CD4-positive, alpha-beta T cell (primary cell): ENCODE measurements around the gene MRPL50. TPM values are rescaled to one million over a fixed set of nuclear protein-coding genes. Genes with fewer than 3 reads are reported as not detected.

Source experiments
- ATAC-seq: fragments of 200-7000 bp; cut with Tn5 transposase; one replicate; pipeline ENCODE4 v1.10.0; 2022; ENCODE audit warnings: mild to moderate bottlenecking; ENCODE audit not compliant: poor library complexity
- CTCF ChIA-PET: fragments of 350-600 bp; sonication (Branson Sonifier 250); formaldehyde crosslinking; loops from one replicate; lab custom pipeline; 2021; ENCODE audit warnings: antibody characterized with exemption, inconsistent platforms; lab: Charles Lee
- POLR2A ChIA-PET: fragments of 350-600 bp; sonication (Branson Sonifier 250); formaldehyde crosslinking; loops from one replicate; lab custom pipeline; 2021; ENCODE audit warnings: antibody characterized with exemption, inconsistent platforms; lab: Charles Lee
- DNase-seq, 14 experiments: peaks; one replicate each; pipeline ENCODE4 v3.0.0-alpha.2; 2013 to 2020; ENCODE audit warnings: mixed read lengths in 2 of 14
- H3K27ac ChIP-seq, 2 donors: one replicate each; pipeline versions ENCODE4 v1.5.1 to v1.7.0; 2013; ENCODE audit warnings: low read length in 2 of 2, low read depth in 1 of 2, mild to moderate bottlenecking in 1 of 2
- H3K27me3 ChIP-seq, 2 experiments: 1 replicate in 1 of 2; 2 replicates in 1 of 2; pipeline versions ENCODE4 v1.6.1 to v1.7.0; 2013; ENCODE audit warnings: low read length in 2 of 2, control low read depth in 1 of 2, mild to moderate bottlenecking in 1 of 2, moderate library complexity in 1 of 2; ENCODE audit not compliant: insufficient read depth in 2 of 2, control insufficient read depth in 1 of 2
- H3K36me3 ChIP-seq: one replicate; pipeline ENCODE4 v1.6.1; 2013; ENCODE audit warnings: low read length, control low read depth; ENCODE audit not compliant: insufficient read depth
- H3K4me1 ChIP-seq: one replicate; pipeline ENCODE4 v1.6.1; 2013; ENCODE audit warnings: low read length, control low read depth; ENCODE audit not compliant: insufficient read depth
- H3K4me3 ChIP-seq: one replicate; pipeline ENCODE4 v1.5.1; 2013; ENCODE audit warnings: mild to moderate bottlenecking, low read length, moderate library complexity
- H3K9me3 ChIP-seq, 2 experiments: 1 replicate in 1 of 2; 2 replicates in 1 of 2; pipeline versions ENCODE4 v1.6.1 to v1.7.0; 2013; ENCODE audit warnings: low read length in 2 of 2, mild to moderate bottlenecking in 2 of 2, control low read depth in 1 of 2, moderate library complexity in 1 of 2; ENCODE audit not compliant: control insufficient read depth in 1 of 2, insufficient read depth in 1 of 2
- H3K27ac Mint-ChIP-seq: one replicate; pipeline ENCODE4 v1.8.0; 2020; ENCODE audit warnings: mixed read lengths
- H3K27me3 Mint-ChIP-seq: one replicate; pipeline ENCODE4 v1.8.0; 2021; ENCODE audit warnings: mixed read lengths
- H3K36me3 Mint-ChIP-seq: one replicate; pipeline ENCODE4 v1.8.0; 2021; ENCODE audit warnings: low read depth, mixed read lengths
- H3K4me1 Mint-ChIP-seq: one replicate; pipeline ENCODE4 v1.8.0; 2021; ENCODE audit warnings: low read depth, mixed read lengths
- H3K4me3 Mint-ChIP-seq: one replicate; pipeline ENCODE4 v1.8.0; 2020; ENCODE audit warnings: mild to moderate bottlenecking, mixed read lengths
- H3K9me3 Mint-ChIP-seq: one replicate; pipeline ENCODE4 v1.8.0; 2020; ENCODE audit warnings: mixed read lengths
- CTCF ChIP-seq: fragments of 200-600 bp; IDR thresholded peaks from one replicate; pipeline ENCODE4 v1.8.0; 2022; ENCODE audit warnings: antibody characterized with exemption, mild to moderate bottlenecking
- intact Hi-C, 2 experiments: fragments of 100-400 bp; cut with DNase I in 1 of 2; cut with micrococcal nuclease in 1 of 2; formaldehyde crosslinking; loops; one replicate each; pipeline versions ENCODE4 v1.15.1 to v1.9.0; 2023 to 2025; cut with DNase I, micrococcal nuclease
- total RNA-seq, 174 experiments: library from RNA in 2 of 174; stranded (reverse) in 2 of 174; gene quantifications; one replicate each; pipeline ENCODE4 v1.2.3 and lab custom pipeline; 2021 to 2026

Gene MRPL50
- total RNA-seq, 2 experiments from 2014 or later: 5.9 to 6.1 TPM

- no peaks in the 10 kb centered on the region for H3K36me3 Mint-ChIP-seq
- H3K27me3 Mint-ChIP-seq: peaks cover 54% of the 10 kb centered on the region
- intact Hi-C loops: no loop called here
- H3K9me3 Mint-ChIP-seq: no peaks in the 10 kb centered on the region
- ChIA-PET CTCF (no interaction called here), POLR2A (no interaction called here)
- Histone ChIP-seq H3K4me1 (no peaks in the 10 kb centered on the region), H3K27ac (no peak within 1 kb of the TSS), H3K27me3 (peaks cover 8 to 17% of the 10 kb centered on the region in 2 experiments), H3K4me3 (no peak within 1 kb of the TSS), H3K36me3 (no peaks in the 10 kb centered on the region), H3K9me3 (no peaks in the 10 kb centered on the region)
- DNase-seq (no peak), ATAC-seq (no peak)
- H3K4me3 Mint-ChIP-seq: no peak within 1 kb of the TSS
- no peak for TF ChIP-seq CTCF
- H3K4me1 Mint-ChIP-seq: no peaks in the 10 kb centered on the region
- no peak within 1 kb of the TSS for H3K27ac Mint-ChIP-seq
Observed at GRCh38 chr9:101435601-101436079, 37.2 kb upstream of the MRPL50 start, which contains the start of gene ALDOB. TSS of gene ALDOB (minus strand) at chr9:101435774. CDS start at chr9:101430887, 4,887 bp downstream.

- Histone ChIP-seq H3K27ac (no peak overlapping the region), H3K27me3 (peaks cover 8 to 24% of the 10 kb centered on the region in 2 experiments), H3K4me3 (no peak overlapping the region), H3K4me1 (no peaks in the 10 kb centered on the region), H3K9me3 (no peaks in the 10 kb centered on the region), H3K36me3 (no peaks in the 10 kb centered on the region)
- no peak for ATAC-seq
- H3K9me3 Mint-ChIP-seq: no peaks in the 10 kb centered on the region
- DNase-seq: no peak
- peaks cover 54% of the 10 kb centered on the region for H3K27me3 Mint-ChIP-seq
- no peak overlapping the region for H3K4me3 Mint-ChIP-seq
- H3K36me3 Mint-ChIP-seq: no peaks in the 10 kb centered on the region
- H3K27ac Mint-ChIP-seq: no peak overlapping the region
- no peaks in the 10 kb centered on the region for H3K4me1 Mint-ChIP-seq
- ChIA-PET POLR2A (no interaction called here), CTCF (no interaction called here)
- no peak for TF ChIP-seq CTCF
- intact Hi-C loops: no loop called here
Observed at GRCh38 chr9:101434998-101435397, 36.6 kb upstream of the MRPL50 start.

- H3K9me3 ChIP-seq: no peaks in the 10 kb centered on the region
- no peaks in the 10 kb centered on the region for H3K4me1 Mint-ChIP-seq
- H3K4me3 Mint-ChIP-seq: no peak overlapping the region
- H3K4me3 ChIP-seq: no peak overlapping the region
- H3K4me1 ChIP-seq: no peaks in the 10 kb centered on the region
- no peaks in the 10 kb centered on the region for H3K36me3 Mint-ChIP-seq
- H3K27ac Mint-ChIP-seq: no peak overlapping the region
- peaks cover 58% of the 10 kb centered on the region for H3K27me3 Mint-ChIP-seq
- no peak for TF ChIP-seq CTCF
- intact Hi-C loops: no loop called here
- no peak overlapping the region for H3K27ac ChIP-seq
- H3K36me3 ChIP-seq: no peaks in the 10 kb centered on the region
- H3K9me3 Mint-ChIP-seq: no peaks in the 10 kb centered on the region
- DNase-seq (no peak), ATAC-seq (no peak)
- ChIA-PET POLR2A (no interaction called here), CTCF (no interaction called here)
- H3K27me3 ChIP-seq: peaks cover 8 to 27% of the 10 kb centered on the region in 2 experiments
Observed at GRCh38 chr9:101433229-101433628, 34.8 kb upstream of the MRPL50 start.
